Testis (tissue), 2 donors: ENCODE measurements around the gene SFRP4.

Experiments used
- POLR2A ChIP-seq: fragments of 450-650 bp; IDR thresholded peaks from one replicate; pipeline ENCODE4 v1.6.1; 2017; ENCODE audit warnings: antibody characterized with exemption, mild to moderate bottlenecking, moderate library complexity
- TF ChIP-seq, protein P1 (sequence below), 3 experiments: fragments of 450-650 bp in 2 of 3; fragments of 200-600 bp in 1 of 3; sonication (generic) in 1 of 3; IDR thresholded peaks; one replicate each; pipeline ENCODE4 v1.5.1; 2016 to 2019; ENCODE audit warnings: antibody characterized with exemption in 3 of 3, mild to moderate bottlenecking in 2 of 3, moderate library complexity in 1 of 3

DNA sequence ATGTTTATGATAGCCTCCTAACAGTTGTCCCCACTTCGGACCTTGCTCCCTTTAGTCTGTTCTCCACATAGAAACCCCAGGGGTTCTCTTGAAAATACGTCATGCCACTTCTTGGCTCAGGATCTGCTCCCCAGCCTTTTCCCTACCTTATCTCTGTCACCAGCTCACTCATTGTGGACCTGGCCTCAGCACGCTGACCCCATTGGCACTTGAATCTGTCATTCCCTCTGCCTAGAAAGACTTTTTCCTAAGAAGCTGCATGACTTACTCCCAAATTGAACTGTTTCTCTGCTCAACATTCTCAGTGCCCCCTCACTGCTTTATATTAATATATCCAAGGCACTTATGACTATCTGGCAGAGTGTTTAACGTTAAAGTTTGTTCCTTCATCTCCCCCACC lies 12.3 kb upstream of the SFRP4 start:
- TF ChIP-seq, protein P1, sequence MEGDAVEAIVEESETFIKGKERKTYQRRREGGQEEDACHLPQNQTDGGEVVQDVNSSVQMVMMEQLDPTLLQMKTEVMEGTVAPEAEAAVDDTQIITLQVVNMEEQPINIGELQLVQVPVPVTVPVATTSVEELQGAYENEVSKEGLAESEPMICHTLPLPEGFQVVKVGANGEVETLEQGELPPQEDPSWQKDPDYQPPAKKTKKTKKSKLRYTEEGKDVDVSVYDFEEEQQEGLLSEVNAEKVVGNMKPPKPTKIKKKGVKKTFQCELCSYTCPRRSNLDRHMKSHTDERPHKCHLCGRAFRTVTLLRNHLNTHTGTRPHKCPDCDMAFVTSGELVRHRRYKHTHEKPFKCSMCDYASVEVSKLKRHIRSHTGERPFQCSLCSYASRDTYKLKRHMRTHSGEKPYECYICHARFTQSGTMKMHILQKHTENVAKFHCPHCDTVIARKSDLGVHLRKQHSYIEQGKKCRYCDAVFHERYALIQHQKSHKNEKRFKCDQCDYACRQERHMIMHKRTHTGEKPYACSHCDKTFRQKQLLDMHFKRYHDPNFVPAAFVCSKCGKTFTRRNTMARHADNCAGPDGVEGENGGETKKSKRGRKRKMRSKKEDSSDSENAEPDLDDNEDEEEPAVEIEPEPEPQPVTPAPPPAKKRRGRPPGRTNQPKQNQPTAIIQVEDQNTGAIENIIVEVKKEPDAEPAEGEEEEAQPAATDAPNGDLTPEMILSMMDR (IDR thresholded peaks at IDR 0.05): no peak
- no peak for TF ChIP-seq POLR2A
